Measurements from ENCODE around the gene ZNF814. TPM values are rescaled to one million over a fixed set of nuclear protein-coding genes. Genes with fewer than 3 reads are reported as not detected.

The ZNF814 gene
- polyA plus RNA-seq, 3 donors: 2.5 to 6.3 (median 3.8) TPM

GRCh38 chr19:57914531-57914930, 25.7 kb upstream of the ZNF814 start:
- intact Hi-C loops (cut with micrococcal nuclease): loop anchor here (10.0 kb wide), 2 partner anchors 150 to 240 kb away; partner anchors contain the start of genes ZNF329 (in 1 of the 2) and ZNF586 (in 1 of the 2)
- peak overlapping the region in 1 of 7 donors; percentile 51 for H3K27ac Mint-ChIP-seq
- WGBS (ENCODE audit: insufficient coverage): 100% methylated on average over 1 of the region's 3 CpGs

GRCh38 chr19:57907394-57907793, 18.6 kb upstream of the ZNF814 start:
- intact Hi-C loops (cut with micrococcal nuclease): no loop called here
- H3K9me3 Mint-ChIP-seq: peaks cover 0 to 32% (median 20%) of the 10 kb centered on the region in 7 donors
- H3K27ac Mint-ChIP-seq: no peak overlapping the region
- no peaks in the 10 kb centered on the region for H3K27me3 Mint-ChIP-seq (ENCODE audit: low read depth in 3 of 3)
- no peak for DNase-seq
- peaks cover 7% of the 10 kb centered on the region for H3K4me1 Mint-ChIP-seq
- Histone ChIP-seq H3K4me3 (replicated peaks in 1 of 3; ENCODE audit: low read depth in 2 of 3, low read length in 3 of 3) (no peak overlapping the region), H3K9ac (ENCODE audit: insufficient read depth, low read length, poor library complexity, severe bottlenecking) (no peak overlapping the region), H3K4me1 (ENCODE audit: control insufficient read depth in 1 of 2, insufficient read depth in 2 of 2, low read length in 2 of 2) (no peaks in the 10 kb centered on the region), H3K9me3 (replicated peaks in 1 of 2; ENCODE audit: control insufficient read depth in 1 of 2, insufficient read depth in 1 of 2, low read length in 2 of 2) (peaks cover 3 to 32% of the 10 kb centered on the region in 2 donors), H3K79me2 (ENCODE audit: insufficient read depth, low read length) (peaks cover 4% of the 10 kb centered on the region), H4K20me1 (ENCODE audit: insufficient read depth, low read length) (no peaks in the 10 kb centered on the region), H3K27ac (ENCODE audit: low read depth in 1 of 2, low read length in 2 of 2) (no peak overlapping the region), H3K4me2 (replicated peaks; ENCODE audit: extremely low read depth, low read length, poor library complexity, severe bottlenecking) (no peak overlapping the region), H3K36me3 (replicated peaks in 1 of 2; ENCODE audit: control insufficient read depth in 1 of 2, insufficient read depth in 2 of 2, low read length in 2 of 2) (peaks cover 25 to 54% of the 10 kb centered on the region in 2 donors), H2AFZ (ENCODE audit: insufficient read depth, low read depth, low read length, poor library complexity, severe bottlenecking) (no peak overlapping the region), H3K27me3 (ENCODE audit: control insufficient read depth in 2 of 2, insufficient read depth in 2 of 2, low read length in 2 of 2) (no peaks in the 10 kb centered on the region)
- 83% methylated on average over 1 of the region's 3 CpGs for WGBS (ENCODE audit: insufficient coverage)
- H3K36me3 Mint-ChIP-seq: peaks cover 46 to 60% of the 10 kb centered on the region in 2 donors
- no peak overlapping the region for H3K4me3 Mint-ChIP-seq
- no peak for TF ChIP-seq CTCF (IDR thresholded peaks at IDR 0.05)

More at GRCh38 chr19:57914531-57914930, 25.7 kb upstream of the ZNF814 start:
- H3K36me3 Mint-ChIP-seq: peaks cover 39 to 59% of the 10 kb centered on the region in 2 donors
- peaks cover 0 to 4% (median 0%) of the 10 kb centered on the region in 3 donors for H3K27me3 Mint-ChIP-seq (ENCODE audit: low read depth in 3 of 3)
- Histone ChIP-seq H3K27ac (ENCODE audit: low read depth in 1 of 2, low read length in 2 of 2) (no peak overlapping the region), H2AFZ (ENCODE audit: insufficient read depth, low read depth, low read length, poor library complexity, severe bottlenecking) (no peak overlapping the region), H3K9me3 (replicated peaks in 1 of 2; ENCODE audit: control insufficient read depth in 1 of 2, insufficient read depth in 1 of 2, low read length in 2 of 2) (peaks cover 0 to 25% of the 10 kb centered on the region in 2 donors), H3K27me3 (ENCODE audit: control insufficient read depth in 2 of 2, insufficient read depth in 2 of 2, low read length in 2 of 2) (no peaks in the 10 kb centered on the region), H3K4me3 (replicated peaks in 1 of 3; ENCODE audit: low read depth in 2 of 3, low read length in 3 of 3) (no peak overlapping the region), H3K79me2 (ENCODE audit: insufficient read depth, low read length) (peaks cover 37% of the 10 kb centered on the region), H3K9ac (ENCODE audit: insufficient read depth, low read length, poor library complexity, severe bottlenecking) (no peak overlapping the region), H3K4me1 (ENCODE audit: control insufficient read depth in 1 of 2, insufficient read depth in 2 of 2, low read length in 2 of 2) (peaks cover 15 to 17% of the 10 kb centered on the region in 2 donors), H3K4me2 (replicated peaks; ENCODE audit: extremely low read depth, low read length, poor library complexity, severe bottlenecking) (no peak overlapping the region), H4K20me1 (ENCODE audit: insufficient read depth, low read length) (no peaks in the 10 kb centered on the region), H3K36me3 (replicated peaks in 1 of 2; ENCODE audit: control insufficient read depth in 1 of 2, insufficient read depth in 2 of 2, low read length in 2 of 2) (peaks cover 21 to 41% of the 10 kb centered on the region in 2 donors)
- H3K4me3 Mint-ChIP-seq: no peak overlapping the region
- peaks cover 2 to 56% (median 39%) of the 10 kb centered on the region in 7 donors for H3K9me3 Mint-ChIP-seq
- H3K4me1 Mint-ChIP-seq: peaks cover 21% of the 10 kb centered on the region
- TF ChIP-seq CTCF (IDR thresholded peaks at IDR 0.05): no peak
- DNase-seq: no peak
